Stimulated activated CD4-positive, alpha-beta T cell treated with anti-CD3 and anti-CD28 coated beads, Interleukin-15, amount 100 ng/mL, for 48 hours (primary cell): Measurements from ENCODE around the gene SFMBT2.

Source experiments
- DNase-seq, 2 donors: peaks; one replicate each; pipeline ENCODE4 v3.0.0-alpha.2; 2020; ENCODE audit warnings: low read depth in 2 of 2

Gene SFMBT2

DNA sequence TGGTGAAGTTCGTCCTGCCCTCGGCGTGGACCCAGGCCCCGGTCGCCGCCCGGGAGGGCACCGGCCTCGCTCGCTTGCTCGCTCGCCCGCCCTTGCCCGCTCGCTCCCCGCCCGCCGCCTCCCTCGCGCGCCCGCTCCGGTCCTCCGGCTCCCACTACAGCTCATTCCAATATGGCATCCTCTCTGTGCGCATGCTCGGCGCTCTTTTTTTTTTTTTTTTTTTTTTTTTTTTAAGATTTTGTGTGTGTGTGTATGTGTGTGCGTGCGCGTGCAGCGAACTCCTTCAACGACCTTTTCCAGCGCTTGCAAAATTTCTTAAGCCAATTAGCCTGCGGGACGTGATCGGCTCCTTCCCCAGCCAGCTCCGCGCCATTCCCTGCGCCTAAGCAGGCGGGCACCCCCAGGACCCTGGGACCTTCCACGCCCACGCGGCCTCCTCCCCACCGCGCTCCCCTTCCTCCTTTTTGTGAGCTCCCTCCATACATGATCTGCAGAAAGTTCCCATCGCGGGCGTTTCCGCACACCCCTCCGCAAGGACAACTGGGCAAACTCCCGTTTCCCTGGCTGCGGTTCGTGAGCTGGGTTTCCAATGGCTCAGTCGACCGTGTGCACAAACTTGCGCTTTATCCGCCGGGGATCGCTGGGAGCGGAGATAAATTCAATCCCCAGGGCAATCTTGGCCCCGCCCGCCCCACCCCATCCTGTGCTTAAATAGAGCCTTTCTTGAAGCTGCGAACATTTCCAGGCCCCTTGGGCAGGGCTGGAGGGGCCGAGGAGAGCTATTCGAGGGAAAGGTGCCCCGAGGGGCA, at the start of gene SFMBT2:
Gene SFMBT2 (minus strand): TSS at position 173 of the 809 bp plus-strand sequence. CDS start 29,136 bp downstream, outside the sequence.
- DNase-seq = peak in 1 of 2 donors; percentile 41

GRCh38 chr10:7460006-7460405, 49.2 kb upstream of the SFMBT2 start:
- no peak for DNase-seq

GRCh38 chr10:7458556-7458955, 47.7 kb upstream of the SFMBT2 start:
- no peak for DNase-seq

DNA sequence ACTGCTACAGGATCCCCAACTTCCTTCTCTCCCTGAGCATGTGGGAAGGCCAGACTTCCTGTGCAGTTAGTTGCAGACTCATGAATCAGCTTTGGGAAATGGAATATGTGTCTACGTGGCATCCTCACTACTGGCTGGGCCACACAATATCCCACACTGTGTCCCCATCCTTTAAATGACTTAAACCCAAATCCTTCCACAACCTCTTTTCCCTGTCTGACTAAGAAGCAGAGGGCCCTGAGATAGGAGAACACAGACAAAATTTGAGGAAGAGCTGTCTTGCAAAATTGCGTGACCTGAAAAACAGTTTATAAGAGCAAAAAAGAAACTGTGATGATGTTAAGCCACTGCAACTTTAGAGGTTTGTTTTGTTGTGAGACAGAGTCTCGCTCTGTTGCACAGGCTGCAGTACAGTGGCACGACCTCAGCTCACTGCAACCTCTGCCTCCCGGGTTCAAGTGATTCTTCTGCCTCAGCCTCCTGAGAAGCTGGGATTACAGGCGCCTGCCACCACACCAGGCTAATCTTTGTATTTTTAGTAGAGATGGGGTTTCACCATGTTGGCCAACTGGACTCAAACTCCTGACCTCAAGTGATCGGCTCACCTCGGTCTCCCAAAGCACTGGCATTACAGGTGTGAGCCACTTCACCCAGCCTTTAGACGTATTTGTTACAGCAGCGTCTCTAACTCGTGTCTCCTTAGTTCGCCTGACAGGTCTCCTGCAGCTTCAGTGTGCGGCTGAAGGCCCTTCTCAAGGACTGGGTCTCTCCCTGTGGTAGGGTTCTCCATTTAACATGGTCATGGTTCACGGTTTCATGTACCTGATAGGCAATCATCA, 46.9 kb upstream of the SFMBT2 start:
- DNase-seq = no peak

GRCh38 chr10:7449063-7449695, 38.3 kb upstream of the SFMBT2 start:
- no peak for DNase-seq

- DNase-seq = no peak
Observed at GRCh38 chr10:7445474-7446185, 34.8 kb upstream of the SFMBT2 start.

DNA sequence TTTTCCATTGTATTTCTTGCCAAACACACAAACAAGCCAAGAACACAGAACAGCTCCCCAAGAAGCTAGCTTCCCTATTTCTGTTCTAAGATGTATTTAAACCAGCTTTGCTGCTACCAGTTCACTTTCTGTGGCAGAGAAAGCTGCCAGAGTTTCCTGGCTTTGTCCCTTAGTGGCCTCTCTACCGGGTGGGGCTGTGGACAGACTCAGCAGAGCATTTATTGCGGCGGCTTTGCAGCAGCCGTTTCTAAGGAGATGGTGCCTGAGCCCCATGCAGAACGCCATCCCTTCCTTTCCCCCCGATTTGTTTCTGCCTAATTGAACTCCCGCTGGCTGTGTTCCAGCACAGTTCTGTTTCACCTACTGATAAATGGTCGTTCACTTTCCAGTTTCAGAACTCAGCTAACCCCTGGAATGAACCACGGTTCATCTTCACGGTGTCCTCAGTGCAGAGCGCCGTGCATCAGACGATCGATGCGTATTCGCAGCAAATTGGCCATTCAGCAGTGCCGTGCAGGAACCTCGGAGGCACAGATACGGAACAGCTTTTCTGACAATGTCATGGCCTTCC, 33.8 kb upstream of the SFMBT2 start:
- no peak for DNase-seq

- DNase-seq = no peak
Observed at GRCh38 chr10:7443036-7443435, 32.2 kb upstream of the SFMBT2 start.

- no peak for DNase-seq
Observed at GRCh38 chr10:7441403-7442147, 30.7 kb upstream of the SFMBT2 start.

- no peak for DNase-seq
Observed at GRCh38 chr10:7439696-7440095, 28.9 kb upstream of the SFMBT2 start.

- no peak for DNase-seq
Observed at GRCh38 chr10:7438196-7438986, 27.6 kb upstream of the SFMBT2 start.

GRCh38 chr10:7436490-7437100, 25.8 kb upstream of the SFMBT2 start:
- no peak for DNase-seq

DNA sequence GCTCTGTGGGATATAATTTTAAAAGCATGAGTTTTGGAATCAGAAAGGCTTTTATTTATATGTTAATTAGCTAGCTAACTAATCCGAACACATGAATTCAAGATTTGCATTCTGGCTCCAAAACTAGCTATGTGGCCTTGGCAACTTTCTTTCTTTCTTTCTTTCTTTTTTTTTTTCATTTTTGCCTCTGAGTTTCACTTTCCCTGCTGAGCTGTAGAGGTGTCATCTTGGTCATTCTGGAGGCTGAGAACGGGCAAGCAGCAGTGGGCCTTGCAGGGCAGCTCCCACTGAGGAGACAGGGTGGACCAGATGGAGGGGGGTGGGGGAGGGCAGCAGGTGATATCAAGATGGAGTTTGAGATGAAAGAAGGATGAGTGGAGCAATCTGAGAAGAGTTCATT, 24.8 kb upstream of the SFMBT2 start:
- DNase-seq = no peak

DNA sequence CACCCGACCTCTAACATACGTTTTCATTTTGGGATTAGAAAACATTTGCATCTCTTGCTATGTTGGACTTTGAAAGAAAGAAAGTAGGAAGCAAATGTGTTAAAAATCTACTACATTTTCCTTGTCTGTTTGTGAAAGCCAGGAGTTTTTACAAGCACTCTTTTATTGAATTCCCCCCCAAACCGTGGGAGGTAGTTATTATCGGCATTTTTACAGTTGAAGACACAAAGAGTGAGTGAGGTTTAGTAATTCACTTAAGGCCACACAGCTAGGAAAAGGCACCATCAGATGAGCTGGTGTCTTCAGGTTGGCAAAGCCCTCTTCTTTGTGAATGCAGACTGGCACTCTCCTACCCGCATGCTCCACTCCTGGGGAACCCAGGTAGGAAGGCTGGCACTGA, 23.5 kb upstream of the SFMBT2 start:
- no peak for DNase-seq

- no peak for DNase-seq
Observed at GRCh38 chr10:7433861-7434260, 23.0 kb upstream of the SFMBT2 start.

DNA sequence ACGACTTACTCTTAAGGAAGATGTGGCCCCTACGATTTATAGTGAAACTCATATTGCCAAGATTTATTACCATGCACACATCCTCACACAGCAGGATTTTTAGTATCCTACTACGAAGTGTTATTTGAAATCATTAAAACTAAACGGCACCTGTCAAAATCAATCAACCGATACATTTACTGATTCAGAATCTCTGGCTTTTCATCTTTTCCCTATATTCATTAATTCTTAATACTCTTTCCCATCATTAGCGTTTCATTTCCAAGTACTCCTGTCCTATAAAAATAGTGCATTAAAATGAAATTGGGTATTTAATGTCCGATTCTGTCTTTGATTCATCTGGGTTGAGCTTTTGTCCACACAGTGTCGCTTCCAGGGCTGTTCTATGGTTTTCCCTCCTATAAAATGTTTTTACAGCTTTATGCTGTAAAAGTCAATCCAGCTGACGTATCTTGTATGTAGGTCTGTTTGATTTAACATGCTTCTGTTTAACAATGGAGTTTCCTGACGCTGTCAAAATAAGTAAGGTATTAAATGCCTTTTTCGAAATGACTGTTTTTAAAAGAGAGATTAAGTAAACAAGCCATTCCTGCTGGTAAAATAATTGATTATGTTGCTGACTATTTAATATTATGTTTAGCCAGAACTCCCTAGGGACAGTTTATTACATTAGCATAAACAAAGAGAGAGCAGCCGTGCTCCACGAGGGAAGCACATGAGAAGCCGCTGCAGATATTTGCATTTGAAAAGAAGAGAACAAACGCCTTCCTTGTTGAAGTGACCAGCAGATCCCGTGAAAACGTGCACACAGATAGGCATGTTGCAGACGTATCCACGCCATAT, 22.3 kb upstream of the SFMBT2 start:
- DNase-seq = no peak

- no peak for DNase-seq
Observed at GRCh38 chr10:7428673-7429350, 18.0 kb upstream of the SFMBT2 start.

DNA sequence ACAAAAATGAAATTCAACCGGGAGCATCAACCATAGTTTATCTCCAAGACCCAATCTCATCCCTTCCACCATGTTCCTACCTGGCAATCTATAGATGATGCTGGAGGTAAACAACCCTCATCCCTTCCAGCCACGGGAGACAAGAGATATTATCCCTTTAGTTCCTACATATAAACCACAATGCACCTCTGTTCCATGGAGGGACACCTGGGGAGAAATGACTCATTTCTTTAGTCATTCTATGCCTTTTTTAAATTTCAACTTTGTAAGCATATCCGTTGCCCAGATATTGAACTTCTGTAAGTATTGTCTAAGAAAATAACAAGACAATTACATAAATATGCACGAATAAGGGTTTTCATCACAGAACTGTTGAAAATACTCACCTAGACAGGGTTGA, 15.5 kb upstream of the SFMBT2 start:
- no peak for DNase-seq
